C4-2B (cell line): ENCODE data around the gene CACNA1S.

Experiments used
- CTCF ChIP-seq: fragments of 450-650 bp; conservative IDR thresholded peaks from 2 replicates; pipeline ENCODE4 v1.5.1; 2017; ENCODE audit warnings: mild to moderate bottlenecking
- ZFX ChIP-seq: fragments of 450-650 bp; IDR thresholded peaks from 2 replicates; pipeline ENCODE4 v1.6.1; 2017

DNA sequence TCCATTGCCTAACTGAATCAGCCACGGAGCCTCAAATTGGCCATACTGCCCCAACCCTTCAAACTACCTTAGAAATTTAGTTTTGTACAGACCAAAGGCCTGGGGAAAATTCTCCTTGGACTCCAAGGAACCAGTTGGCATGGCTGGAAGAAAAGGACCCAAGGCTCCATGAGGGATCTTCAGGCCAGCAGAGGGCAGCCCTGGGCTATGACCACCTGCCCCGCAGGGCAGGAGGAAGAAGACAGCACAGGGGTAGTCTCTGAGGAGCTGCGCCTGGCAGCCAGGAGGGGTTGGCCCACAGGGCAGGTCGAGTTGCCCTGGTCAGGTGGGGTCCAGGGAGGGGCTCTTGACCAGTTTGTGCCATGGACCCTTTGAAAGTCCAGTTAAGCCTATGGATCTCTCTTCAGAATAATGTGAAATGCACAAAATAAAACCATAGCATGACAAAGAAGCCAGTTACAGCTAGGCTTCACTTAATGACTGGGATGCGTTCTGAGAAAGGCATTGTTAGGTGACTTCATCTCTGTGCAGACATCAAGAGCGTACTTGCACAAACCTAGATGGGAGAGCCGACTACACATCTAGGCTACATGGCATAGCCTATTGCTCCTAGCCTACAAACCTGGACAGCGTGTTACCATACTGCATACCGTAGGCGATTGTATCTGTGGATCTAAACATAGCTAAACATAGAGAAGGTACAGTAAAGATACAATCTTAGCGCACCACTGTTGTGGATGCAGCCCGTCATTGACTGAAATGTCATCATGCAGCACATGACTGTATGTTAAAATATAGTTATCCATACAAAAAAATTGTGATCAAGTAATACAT is 26.1 kb downstream of the CACNA1S start:
- peak; percentile 81 for TF ChIP-seq CTCF
- TF ChIP-seq ZFX: no peak
